Liver (tissue), 9 donors: ENCODE results near the gene LRRC2. TPM values are rescaled to one million over a fixed set of nuclear protein-coding genes. Genes with fewer than 3 reads are reported as not detected.

Experiments used
- DNase-seq: peaks from one replicate; pipeline ENCODE4 v3.0.0-alpha.2; 2017; ENCODE audit warnings: low spot score
- H3K27ac ChIP-seq, 2 donors: one replicate each; pipeline ENCODE4 v1.7.0; 2013; ENCODE audit warnings: inconsistent platforms in 2 of 2, low read length in 2 of 2, control low read depth in 1 of 2, low read depth in 1 of 2, mild to moderate bottlenecking in 1 of 2
- H3K27me3 ChIP-seq, 4 donors: one replicate each; pipeline versions ENCODE4 v1.6.1 to v1.7.0; 2013; ENCODE audit warnings: low read length in 3 of 4, inconsistent platforms in 1 of 4, mild to moderate bottlenecking in 1 of 4, moderate library complexity in 1 of 4; ENCODE audit not compliant: control insufficient read depth in 4 of 4, insufficient read depth in 4 of 4
- H3K36me3 ChIP-seq, 4 donors: one replicate each; pipeline versions ENCODE4 v1.6.1 to v1.7.0; 2013; ENCODE audit warnings: low read length in 3 of 4, mild to moderate bottlenecking in 3 of 4, low read depth in 1 of 4, moderate library complexity in 1 of 4; ENCODE audit not compliant: control insufficient read depth in 4 of 4, insufficient read depth in 3 of 4
- H3K4me1 ChIP-seq, 4 donors: one replicate each; pipeline versions ENCODE4 v1.6.1 to v1.7.0; 2013; ENCODE audit warnings: low read length in 3 of 4, mild to moderate bottlenecking in 3 of 4, moderate library complexity in 1 of 4; ENCODE audit not compliant: control insufficient read depth in 4 of 4, insufficient read depth in 4 of 4
- H3K4me3 ChIP-seq, 3 donors: one replicate each; pipeline versions ENCODE4 v1.6.1 to v1.7.0; 2013; ENCODE audit warnings: low read length in 3 of 3, control low read depth in 1 of 3, low read depth in 1 of 3, mild to moderate bottlenecking in 1 of 3
- H3K9ac ChIP-seq, 2 donors: one replicate each; pipeline ENCODE4 v1.7.0; 2013; ENCODE audit warnings: low read length in 2 of 2, mild to moderate bottlenecking in 2 of 2, moderate library complexity in 2 of 2, control low read depth in 1 of 2, low read depth in 1 of 2
- H3K9me3 ChIP-seq, 4 donors: one replicate each; pipeline versions ENCODE4 v1.6.1 to v1.7.0; 2013; ENCODE audit warnings: low read length in 3 of 4; ENCODE audit not compliant: control insufficient read depth in 4 of 4
- CTCF ChIP-seq: fragments of 150-350 bp; IDR thresholded peaks from 2 replicates; pipeline ENCODE4 v1.5.1; 2017; ENCODE audit warnings: improper control_type of control experiment, low read depth, low read length; ENCODE audit not compliant: missing input control
- EGR1 ChIP-seq, 2 donors: IDR thresholded peaks; 2 replicates each; pipeline ENCODE4 v1.6.1; 2016 to 2018; ENCODE audit warnings: antibody characterized with exemption in 2 of 2, low read depth in 2 of 2
- FOXA1 ChIP-seq: IDR thresholded peaks from 2 replicates; pipeline ENCODE4 v1.6.1; 2016; ENCODE audit warnings: antibody characterized with exemption
- FOXA2 ChIP-seq: IDR thresholded peaks from 2 replicates; pipeline ENCODE4 v1.6.1; 2016; ENCODE audit warnings: antibody characterized with exemption
- GABPA ChIP-seq, 2 donors: IDR thresholded peaks in 1 of 2; conservative IDR thresholded peaks in 1 of 2; 2 replicates each; pipeline ENCODE4 v1.6.1; 2016; ENCODE audit warnings: antibody characterized with exemption in 2 of 2, mild to moderate bottlenecking in 1 of 2, moderate library complexity in 1 of 2
- HNF4A ChIP-seq, 2 donors: conservative IDR thresholded peaks; 2 replicates each; pipeline ENCODE4 v1.6.1; 2016; ENCODE audit warnings: antibody characterized with exemption in 2 of 2, mild to moderate bottlenecking in 2 of 2
- HNF4G ChIP-seq: IDR thresholded peaks from 2 replicates; pipeline ENCODE4 v1.6.1; 2016; ENCODE audit warnings: antibody characterized with exemption
- JUND ChIP-seq, 2 donors: IDR thresholded peaks; 2 replicates each; pipeline ENCODE4 v1.6.1; 2016; ENCODE audit warnings: antibody characterized with exemption in 2 of 2
- NR2F2 ChIP-seq: IDR thresholded peaks from 2 replicates; pipeline ENCODE4 v1.6.1; 2016; ENCODE audit warnings: antibody characterized with exemption
- RAD21 ChIP-seq, 2 donors: IDR thresholded peaks; 2 replicates each; pipeline ENCODE4 v1.6.1; 2016; ENCODE audit warnings: antibody characterized with exemption in 2 of 2, mild to moderate bottlenecking in 2 of 2
- REST ChIP-seq: IDR thresholded peaks from 2 replicates; pipeline ENCODE4 v1.6.1; 2016; ENCODE audit warnings: antibody characterized with exemption, mild to moderate bottlenecking
- RXRA ChIP-seq, 2 donors: IDR thresholded peaks; 2 replicates each; pipeline ENCODE4 v1.6.1; 2017 to 2018; ENCODE audit warnings: antibody characterized with exemption in 2 of 2, mild to moderate bottlenecking in 1 of 2
- SP1 ChIP-seq: IDR thresholded peaks from 2 replicates; pipeline ENCODE4 v1.6.1; 2018; ENCODE audit warnings: antibody characterized with exemption, mild to moderate bottlenecking
- TAF1 ChIP-seq: conservative IDR thresholded peaks from 2 replicates; pipeline ENCODE4 v1.6.1; 2016; ENCODE audit warnings: antibody characterized with exemption, mild to moderate bottlenecking
- YY1 ChIP-seq: IDR thresholded peaks from 2 replicates; pipeline ENCODE4 v1.6.1; 2016; ENCODE audit warnings: antibody characterized with exemption, mild to moderate bottlenecking
- ZBTB33 ChIP-seq: IDR thresholded peaks from 2 replicates; pipeline ENCODE4 v1.6.1; 2016; ENCODE audit warnings: antibody characterized with exemption
- WGBS: extraction: QIAGEN DNeasy Blood & Tissue Kit; methylation state at CpG from one replicate; pipeline ENCODE4 v1.1.7; 2013; 5-methylcytosine and 5-hydroxymethylcytosine counted together
- polyA plus RNA-seq, 2 donors: library from polyadenylated mRNA; stranded (reverse) in 1 of 2; unstranded in 1 of 2; fragments of 200-250 nt in 1 of 2; fragments of >200 nt in 1 of 2; fragmentation: Nextera tagmentation in 1 of 2; extraction: Ambion mirVana in 1 of 2; gene quantifications; one replicate each; pipeline versions ENCODE4 v1.2.1 to v1.2.3, GENCODE V29; 2013 to 2015
- total RNA-seq, 2 donors: library from RNA; depleted of rRNA; stranded (reverse); fragments of >200 nt; gene quantifications; one replicate each; pipeline ENCODE4 v1.2.3, GENCODE V29; 2014
- TF ChIP-seq, protein P1 (sequence below): IDR thresholded peaks from 2 replicates; pipeline ENCODE4 v1.6.1; 2016; ENCODE audit warnings: antibody characterized with exemption
- TF ChIP-seq, protein P2 (sequence below): IDR thresholded peaks from 2 replicates; pipeline ENCODE4 v1.6.1; 2016; ENCODE audit warnings: antibody characterized with exemption
- donor health status: healthy.
- donor health status: healthy.
- donor health status: healthy.
- donor health status: healthy.
- donor health status: healthy.

Gene LRRC2
- total and polyA plus RNA-seq, 4 donors, result 0.93 to 7.6 (median 4.2) TPM

DNA sequence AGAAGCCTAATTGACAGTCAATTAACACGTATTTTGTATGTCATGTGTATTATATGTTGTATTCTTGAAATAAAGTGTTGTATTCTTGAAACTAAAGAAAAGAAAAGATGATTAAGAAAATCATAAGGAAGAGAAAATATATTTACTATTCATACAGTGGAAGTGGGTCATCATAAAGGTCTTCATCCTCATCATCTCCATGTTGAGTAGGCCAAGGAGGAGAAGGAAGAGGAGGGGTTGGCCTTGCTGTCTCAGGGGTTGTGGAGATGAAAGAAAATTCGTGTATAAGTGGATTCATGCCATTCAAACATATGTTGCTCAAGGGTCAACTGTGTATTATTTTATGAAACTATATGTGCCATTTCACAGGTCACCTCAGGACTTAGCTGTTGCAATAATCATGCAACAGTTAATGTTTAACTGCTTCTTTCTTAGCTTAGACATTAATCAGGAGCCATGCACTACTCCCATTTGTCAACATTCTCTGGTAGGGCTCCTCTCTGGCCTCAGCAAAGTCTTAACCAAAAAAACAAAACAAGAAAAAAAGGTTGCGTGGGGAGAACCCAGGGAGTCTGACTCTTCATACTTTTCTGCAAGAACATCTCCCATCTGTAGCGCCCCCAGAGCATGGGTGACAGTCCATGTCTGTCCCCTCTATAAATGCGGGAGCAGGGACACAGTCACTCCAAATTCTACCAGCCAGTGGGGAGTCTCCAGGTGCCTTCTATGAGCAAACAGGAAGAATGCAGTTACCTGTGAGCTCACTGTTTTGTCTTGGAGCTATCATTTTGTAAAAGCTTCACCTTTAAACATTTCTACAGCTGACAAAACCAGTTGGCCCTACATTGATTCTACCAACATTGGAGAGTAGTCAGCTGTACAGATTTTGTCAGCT, 19.9 kb upstream of the LRRC2 start:
- TF ChIP-seq CTCF (no peak), FOXA2 (peak; percentile 59), GABPA (IDR thresholded peaks at IDR 0.05 in 1 of 2, conservative IDR thresholded peaks at IDR 0.05 in 1 of 2) (no peak), TAF1 (no peak), HNF4G (no peak), NR2F2 (peak; percentile 18), YY1 (peak; percentile 75), FOXA1 (peak; percentile 73), EGR1 (IDR thresholded peaks at IDR 0.05; ENCODE audit: low read depth in 2 of 2) (no peak), HNF4A (conservative IDR thresholded peaks at IDR 0.05) (peak; percentile 49 to 59), REST (peak; percentile 55), ZBTB33 (no peak), RAD21 (IDR thresholded peaks at IDR 0.05) (peak; percentile 29 to 39), SP1 (peak; percentile 77), RXRA (IDR thresholded peaks at IDR 0.05) (peak; percentile 95 to 97), JUND (IDR thresholded peaks at IDR 0.05) (peak; percentile 61 to 64)
- TF ChIP-seq, protein P1, sequence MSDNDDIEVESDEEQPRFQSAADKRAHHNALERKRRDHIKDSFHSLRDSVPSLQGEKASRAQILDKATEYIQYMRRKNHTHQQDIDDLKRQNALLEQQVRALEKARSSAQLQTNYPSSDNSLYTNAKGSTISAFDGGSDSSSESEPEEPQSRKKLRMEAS, result peak; percentile 48
- TF ChIP-seq, protein P2, sequence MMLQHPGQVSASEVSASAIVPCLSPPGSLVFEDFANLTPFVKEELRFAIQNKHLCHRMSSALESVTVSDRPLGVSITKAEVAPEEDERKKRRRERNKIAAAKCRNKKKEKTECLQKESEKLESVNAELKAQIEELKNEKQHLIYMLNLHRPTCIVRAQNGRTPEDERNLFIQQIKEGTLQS, result peak; percentile 64
- DNase-seq, result no peak
- Histone ChIP-seq H3K4me3 (no peak overlapping the region), H3K9me3 (no peaks in the 10 kb centered on the region), H3K4me1 (peaks cover 10 to 42% (median 31%) of the 10 kb centered on the region in 4 donors), H3K9ac (no peak overlapping the region), H3K27me3 (no peaks in the 10 kb centered on the region), H3K36me3 (no peaks in the 10 kb centered on the region), H3K27ac (peak overlapping the region; percentile 76 to 90)
- WGBS, result 36% methylated on average over 5 of the region's 5 CpGs
